GM12872 (cell line): ENCODE data around the gene MORF4L1.

ENCODE experiments used
- CTCF ChIP-seq: IDR thresholded peaks from 3 replicates; pipeline ENCODE4 v1.5.1; 2011; ENCODE audit warnings: low read depth, mild to moderate bottlenecking, low read length, moderate library complexity; ENCODE audit not compliant: insufficient read depth

Gene MORF4L1

GRCh38 chr15:78872972-78873792 lies 492 bp downstream of the MORF4L1 start:
- TF ChIP-seq CTCF = peak; percentile 60

DNA sequence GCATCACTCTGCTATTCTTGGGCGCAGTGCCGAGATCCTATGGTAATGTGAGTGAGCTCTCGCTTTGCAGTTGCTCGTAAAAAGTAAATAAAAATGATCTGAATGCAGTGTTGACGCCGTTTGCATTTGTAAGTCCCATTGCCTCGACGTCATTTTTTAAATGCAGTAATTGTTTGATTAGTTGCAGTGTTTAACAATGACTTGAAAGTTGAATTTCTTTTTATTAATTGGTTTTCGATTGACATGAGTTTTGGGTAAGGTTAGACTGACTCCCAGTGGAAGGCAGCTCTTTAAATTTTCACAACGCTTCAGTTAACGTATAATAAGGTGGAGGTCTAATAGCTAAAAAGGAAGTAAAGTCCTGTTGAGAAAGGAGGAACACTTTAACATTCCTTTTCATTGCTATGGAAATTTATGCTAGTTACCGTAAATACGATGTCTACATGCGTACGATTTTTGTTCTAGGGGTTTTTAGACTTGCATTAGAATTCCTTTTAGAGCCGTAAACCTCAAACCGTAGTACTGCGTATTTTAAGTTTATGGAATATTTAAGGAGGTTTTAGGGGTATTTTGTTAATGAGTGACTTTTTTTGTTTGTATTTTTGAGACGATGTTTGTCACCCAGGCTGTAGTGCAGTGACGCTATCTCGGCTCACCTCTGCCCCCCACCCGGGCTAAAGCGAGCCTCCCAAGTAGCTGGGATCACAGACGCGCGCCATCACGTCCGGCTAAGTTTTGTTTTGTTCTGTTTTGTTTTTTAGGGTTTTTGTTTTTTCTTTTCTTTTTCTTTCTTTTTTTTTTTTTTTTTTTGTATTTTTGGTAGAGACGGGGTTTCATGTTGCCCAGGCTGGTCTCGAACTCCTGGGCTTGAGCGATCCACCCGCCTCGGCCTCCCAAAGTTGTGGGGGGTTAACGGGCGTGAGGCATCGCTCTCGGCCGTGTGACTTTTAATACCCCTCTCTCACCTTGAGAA lies 1.4 kb downstream of the MORF4L1 start:
- TF ChIP-seq CTCF = no peak

GRCh38 chr15:78875107-78875914 lies 2.6 kb downstream of the MORF4L1 start:
- no peak for TF ChIP-seq CTCF

GRCh38 chr15:78878356-78878755 lies 5.7 kb downstream of the MORF4L1 start:
- TF ChIP-seq CTCF = no peak

GRCh38 chr15:78879517-78880241 lies 7.0 kb downstream of the MORF4L1 start:
- TF ChIP-seq CTCF = no peak

DNA sequence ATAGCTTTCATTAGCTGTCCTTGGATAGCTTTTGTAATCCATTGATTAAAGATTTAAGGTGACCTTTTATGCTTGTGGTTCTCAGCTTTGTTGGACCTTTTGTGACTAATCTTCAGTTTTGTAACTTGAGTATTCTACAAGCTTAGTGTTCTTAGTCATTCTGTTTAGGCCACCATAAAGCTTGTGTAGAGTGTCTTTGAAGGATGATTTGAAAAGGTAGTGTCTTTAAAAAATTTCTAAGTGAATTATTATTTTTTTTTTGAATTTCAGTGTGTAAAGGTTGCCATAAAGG lies 7.5 kb downstream of the MORF4L1 start:
- TF ChIP-seq CTCF = no peak
